GM23338 (cell line): ENCODE measurements around the gene EIF3F. TPM values are rescaled to one million over a fixed set of nuclear protein-coding genes. Genes with fewer than 3 reads are reported as not detected.

Source experiments
- ATAC-seq: fragments of 200-7000 bp; cut with Tn5 transposase; 3 replicates; pipeline ENCODE4 v1.9.1; 2020
- DNase-seq: peaks from one replicate; pipeline ENCODE4 v3.0.0-alpha.2; 2015; ENCODE audit warnings: low spot score
- H2AFZ ChIP-seq: fragments of 200-600 bp; sonication (generic); 2 replicates; pipeline ENCODE4 v1.8.0; 2016; ENCODE audit warnings: antibody characterized with exemption, mild to moderate bottlenecking, moderate library complexity
- H3F3A ChIP-seq: fragments of 200-600 bp; sonication (generic); replicated peaks from 2 replicates; pipeline ENCODE4 v1.8.0; 2017; ENCODE audit warnings: antibody characterized with exemption, mixed run types, low read depth
- H3K27ac ChIP-seq: fragments of 200-600 bp; sonication (generic); 2 replicates; pipeline ENCODE4 v1.6.1; 2016; ENCODE audit warnings: low read depth
- H3K27me3 ChIP-seq: fragments of 200-600 bp; sonication (generic); 2 replicates; pipeline ENCODE4 v1.8.0; 2016; ENCODE audit warnings: mild to moderate bottlenecking, mixed run types, moderate library complexity; ENCODE audit not compliant: insufficient read depth
- H3K36me3 ChIP-seq: fragments of 200-600 bp; sonication (generic); 2 replicates; pipeline ENCODE4 v1.8.0; 2016; ENCODE audit warnings: mild to moderate bottlenecking; ENCODE audit not compliant: insufficient read depth
- H3K4me1 ChIP-seq: fragments of 200-600 bp; sonication (generic); 2 replicates; pipeline ENCODE4 v1.8.0; 2016; ENCODE audit warnings: mild to moderate bottlenecking, moderate library complexity; ENCODE audit not compliant: insufficient read depth
- H3K4me2 ChIP-seq: fragments of 200-600 bp; sonication (generic); 2 replicates; pipeline ENCODE4 v1.7.1; 2017; ENCODE audit warnings: mixed run types
- H3K4me3 ChIP-seq: fragments of 200-600 bp; sonication (generic); 2 replicates; pipeline ENCODE4 v1.6.1; 2016; ENCODE audit warnings: mixed run types
- H3K79me2 ChIP-seq: fragments of 200-600 bp; sonication (generic); replicated peaks from 2 replicates; pipeline ENCODE4 v1.8.0; 2017; ENCODE audit warnings: mild to moderate bottlenecking; ENCODE audit not compliant: insufficient read depth
- H3K9me2 ChIP-seq: fragments of 200-600 bp; sonication (generic); 2 replicates; pipeline ENCODE4 v1.8.0; 2017; ENCODE audit not compliant: insufficient read depth
- H4K20me1 ChIP-seq: fragments of 200-600 bp; sonication (generic); replicated peaks from 2 replicates; pipeline ENCODE4 v1.8.0; 2017; ENCODE audit warnings: mild to moderate bottlenecking; ENCODE audit not compliant: insufficient read depth
- H3K27ac Mint-ChIP-seq: 2 replicates; pipeline ENCODE4 v1.8.0; 2020; ENCODE audit warnings: inconsistent platforms, mild to moderate bottlenecking, moderate library complexity, mixed read lengths
- H3K27me3 Mint-ChIP-seq: 3 replicates; pipeline ENCODE4 v1.8.0; 2022; ENCODE audit warnings: low read depth, mild to moderate bottlenecking, moderate library complexity, mixed read lengths, inconsistent platforms; ENCODE audit not compliant: insufficient read depth, poor library complexity
- H3K36me3 Mint-ChIP-seq: 3 replicates; pipeline ENCODE4 v1.8.0; 2021; ENCODE audit warnings: low read depth, mild to moderate bottlenecking, inconsistent platforms, moderate library complexity, mixed read lengths
- H3K4me1 Mint-ChIP-seq: 3 replicates; pipeline ENCODE4 v1.8.0; 2020; ENCODE audit warnings: mild to moderate bottlenecking, inconsistent platforms, mixed read lengths
- H3K4me3 Mint-ChIP-seq: 3 replicates; pipeline ENCODE4 v1.8.0; 2021; ENCODE audit warnings: moderate library complexity, mild to moderate bottlenecking, inconsistent platforms, mixed read lengths
- H3K9me3 Mint-ChIP-seq: 3 replicates; pipeline ENCODE4 v1.8.0; 2020; ENCODE audit warnings: moderate library complexity, mild to moderate bottlenecking, inconsistent platforms, mixed read lengths
- CTCF ChIP-seq, 2 experiments: fragments of 200-600 bp in 1 of 2; sonication (generic) in 1 of 2; conservative IDR thresholded peaks; 2 replicates each; pipeline versions ENCODE4 v1.5.1 to v1.6.1; 2016 to 2017; ENCODE audit warnings: antibody characterized with exemption in 2 of 2, low read depth in 2 of 2, mild to moderate bottlenecking in 2 of 2, moderate library complexity in 1 of 2
- EZH2 ChIP-seq: fragments of 200-600 bp; sonication (generic); IDR thresholded peaks from one replicate; pipeline ENCODE4 v1.8.0; 2017; ENCODE audit warnings: antibody characterized with exemption, mild to moderate bottlenecking, low read depth; ENCODE audit not compliant: unreplicated experiment
- EZH2phosphoT487 ChIP-seq: fragments of 200-600 bp; sonication (generic); IDR thresholded peaks from one replicate; pipeline ENCODE4 v1.8.1; 2018; ENCODE audit warnings: antibody characterized with exemption; ENCODE audit not compliant: unreplicated experiment
- JUNB ChIP-seq: IDR thresholded peaks from one replicate; pipeline ENCODE4 v1.6.1; 2016; ENCODE audit warnings: antibody characterized with exemption; ENCODE audit not compliant: unreplicated experiment
- NANOG ChIP-seq: IDR thresholded peaks from 2 replicates; pipeline ENCODE4 v1.6.1; 2016; ENCODE audit warnings: antibody characterized with exemption, borderline replicate concordance
- POLR2AphosphoS5 ChIP-seq: IDR thresholded peaks from 2 replicates; pipeline ENCODE4 v1.6.1; 2016; ENCODE audit warnings: antibody characterized with exemption, low read depth
- ZNF114 ChIP-seq: fragments of 250-450 bp; sonication (Bioruptor Pico); IDR thresholded peaks from 2 replicates; pipeline ENCODE4 v1.5.0; 2020; ENCODE audit warnings: mild to moderate bottlenecking, moderate library complexity
- polyA plus RNA-seq: library from polyadenylated mRNA; unstranded; fragments of >200 nt; fragmentation: Nextera tagmentation; extraction: Ambion mirVana; gene quantifications from 2 replicates; pipeline ENCODE4 v1.2.1, GENCODE V29; 2016
- total RNA-seq: library from RNA; depleted of rRNA; stranded (reverse); fragments of >200 nt; shearing (Covaris generic); gene quantifications from 2 replicates; pipeline ENCODE4 v1.2.3, GENCODE V29; 2014
- TF ChIP-seq, protein P1 (sequence below): IDR thresholded peaks from one replicate; pipeline ENCODE4 v1.6.1; 2018; ENCODE audit warnings: antibody characterized with exemption; ENCODE audit not compliant: unreplicated experiment
- TF ChIP-seq, protein P2 (sequence below): IDR thresholded peaks from 2 replicates; pipeline ENCODE4 v1.6.1; 2016; ENCODE audit warnings: antibody characterized with exemption

EIF3F gene
- total and polyA plus RNA-seq, 2 experiments from 2014 or later, result 237 to 555 TPM

DNA sequence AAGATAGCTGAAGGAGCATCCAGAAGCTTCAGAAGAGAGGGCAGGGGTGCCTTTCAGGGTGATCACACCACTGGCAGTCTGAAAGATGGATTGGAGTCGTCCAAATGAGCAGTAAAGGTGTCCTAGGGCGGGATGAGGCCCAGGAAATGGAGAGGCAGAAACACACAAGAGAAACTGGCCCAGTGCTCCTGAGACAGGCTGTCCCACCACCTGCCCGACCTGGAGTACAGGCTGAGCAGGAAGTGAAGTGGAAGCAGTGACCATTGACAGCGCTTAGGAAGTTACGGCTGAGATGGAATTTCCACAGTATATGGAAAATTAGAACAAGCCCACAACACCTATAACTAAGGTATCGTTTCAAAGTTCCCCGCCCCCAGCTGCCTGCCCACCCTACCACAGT is 16.1 kb downstream of the EIF3F start (continued):
- TF ChIP-seq CTCF (conservative IDR thresholded peaks at IDR 0.05; ENCODE audit: low read depth in 2 of 2) (no peak), ZNF114 (CRISPR knock-in tag) (no peak), POLR2AphosphoS5 (no peak)
- TF ChIP-seq, protein P1, sequence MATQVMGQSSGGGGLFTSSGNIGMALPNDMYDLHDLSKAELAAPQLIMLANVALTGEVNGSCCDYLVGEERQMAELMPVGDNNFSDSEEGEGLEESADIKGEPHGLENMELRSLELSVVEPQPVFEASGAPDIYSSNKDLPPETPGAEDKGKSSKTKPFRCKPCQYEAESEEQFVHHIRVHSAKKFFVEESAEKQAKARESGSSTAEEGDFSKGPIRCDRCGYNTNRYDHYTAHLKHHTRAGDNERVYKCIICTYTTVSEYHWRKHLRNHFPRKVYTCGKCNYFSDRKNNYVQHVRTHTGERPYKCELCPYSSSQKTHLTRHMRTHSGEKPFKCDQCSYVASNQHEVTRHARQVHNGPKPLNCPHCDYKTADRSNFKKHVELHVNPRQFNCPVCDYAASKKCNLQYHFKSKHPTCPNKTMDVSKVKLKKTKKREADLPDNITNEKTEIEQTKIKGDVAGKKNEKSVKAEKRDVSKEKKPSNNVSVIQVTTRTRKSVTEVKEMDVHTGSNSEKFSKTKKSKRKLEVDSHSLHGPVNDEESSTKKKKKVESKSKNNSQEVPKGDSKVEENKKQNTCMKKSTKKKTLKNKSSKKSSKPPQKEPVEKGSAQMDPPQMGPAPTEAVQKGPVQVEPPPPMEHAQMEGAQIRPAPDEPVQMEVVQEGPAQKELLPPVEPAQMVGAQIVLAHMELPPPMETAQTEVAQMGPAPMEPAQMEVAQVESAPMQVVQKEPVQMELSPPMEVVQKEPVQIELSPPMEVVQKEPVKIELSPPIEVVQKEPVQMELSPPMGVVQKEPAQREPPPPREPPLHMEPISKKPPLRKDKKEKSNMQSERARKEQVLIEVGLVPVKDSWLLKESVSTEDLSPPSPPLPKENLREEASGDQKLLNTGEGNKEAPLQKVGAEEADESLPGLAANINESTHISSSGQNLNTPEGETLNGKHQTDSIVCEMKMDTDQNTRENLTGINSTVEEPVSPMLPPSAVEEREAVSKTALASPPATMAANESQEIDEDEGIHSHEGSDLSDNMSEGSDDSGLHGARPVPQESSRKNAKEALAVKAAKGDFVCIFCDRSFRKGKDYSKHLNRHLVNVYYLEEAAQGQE, result no peak

GRCh38 chr11:8004008-8004407 is 16.9 kb downstream of the EIF3F start:
- ATAC-seq (no peak), DNase-seq (no peak)
- Histone ChIP-seq H3F3A (0 out of 2 replicates have a peak, but pooled peaks cover 4% of the 10 kb centered on the region), H2AFZ (no peak overlapping the region), H3K4me2 (no peak overlapping the region), H4K20me1 (no peaks in the 10 kb centered on the region; the same call in 1 of the 2 replicates), H3K27ac (no peak overlapping the region), H3K4me3 (no peak overlapping the region), H3K9me2 (no peaks in the 10 kb centered on the region), H3K36me3 (no peaks in the 10 kb centered on the region), H3K27me3 (no peaks in the 10 kb centered on the region), H3K4me1 (no peaks in the 10 kb centered on the region), H3K79me2 (no peaks in the 10 kb centered on the region)
- H3K9me3 Mint-ChIP-seq, result no peaks in the 10 kb centered on the region; the same call in 2 of the 3 replicates
- TF ChIP-seq ZNF114 (CRISPR knock-in tag) (no peak), EZH2phosphoT487 (no peak), CTCF (conservative IDR thresholded peaks at IDR 0.05; ENCODE audit: low read depth in 2 of 2) (no peak), JUNB (no peak), NANOG (no peak), POLR2AphosphoS5 (no peak), EZH2 (no peak)
- TF ChIP-seq, protein P2, sequence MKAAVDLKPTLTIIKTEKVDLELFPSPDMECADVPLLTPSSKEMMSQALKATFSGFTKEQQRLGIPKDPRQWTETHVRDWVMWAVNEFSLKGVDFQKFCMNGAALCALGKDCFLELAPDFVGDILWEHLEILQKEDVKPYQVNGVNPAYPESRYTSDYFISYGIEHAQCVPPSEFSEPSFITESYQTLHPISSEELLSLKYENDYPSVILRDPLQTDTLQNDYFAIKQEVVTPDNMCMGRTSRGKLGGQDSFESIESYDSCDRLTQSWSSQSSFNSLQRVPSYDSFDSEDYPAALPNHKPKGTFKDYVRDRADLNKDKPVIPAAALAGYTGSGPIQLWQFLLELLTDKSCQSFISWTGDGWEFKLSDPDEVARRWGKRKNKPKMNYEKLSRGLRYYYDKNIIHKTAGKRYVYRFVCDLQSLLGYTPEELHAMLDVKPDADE, result no peak
- no peaks in the 10 kb centered on the region for H3K4me1 Mint-ChIP-seq
- H3K4me3 Mint-ChIP-seq, result no peak overlapping the region
- H3K27me3 Mint-ChIP-seq, result peaks cover 6% of the 10 kb centered on the region
- peaks cover 3% of the 10 kb centered on the region; the same call in 2 of the 3 replicates for H3K36me3 Mint-ChIP-seq
- H3K27ac Mint-ChIP-seq, result no peak overlapping the region
